ENCODE measurements around the gene IGF1.

The IGF1 gene

DNA sequence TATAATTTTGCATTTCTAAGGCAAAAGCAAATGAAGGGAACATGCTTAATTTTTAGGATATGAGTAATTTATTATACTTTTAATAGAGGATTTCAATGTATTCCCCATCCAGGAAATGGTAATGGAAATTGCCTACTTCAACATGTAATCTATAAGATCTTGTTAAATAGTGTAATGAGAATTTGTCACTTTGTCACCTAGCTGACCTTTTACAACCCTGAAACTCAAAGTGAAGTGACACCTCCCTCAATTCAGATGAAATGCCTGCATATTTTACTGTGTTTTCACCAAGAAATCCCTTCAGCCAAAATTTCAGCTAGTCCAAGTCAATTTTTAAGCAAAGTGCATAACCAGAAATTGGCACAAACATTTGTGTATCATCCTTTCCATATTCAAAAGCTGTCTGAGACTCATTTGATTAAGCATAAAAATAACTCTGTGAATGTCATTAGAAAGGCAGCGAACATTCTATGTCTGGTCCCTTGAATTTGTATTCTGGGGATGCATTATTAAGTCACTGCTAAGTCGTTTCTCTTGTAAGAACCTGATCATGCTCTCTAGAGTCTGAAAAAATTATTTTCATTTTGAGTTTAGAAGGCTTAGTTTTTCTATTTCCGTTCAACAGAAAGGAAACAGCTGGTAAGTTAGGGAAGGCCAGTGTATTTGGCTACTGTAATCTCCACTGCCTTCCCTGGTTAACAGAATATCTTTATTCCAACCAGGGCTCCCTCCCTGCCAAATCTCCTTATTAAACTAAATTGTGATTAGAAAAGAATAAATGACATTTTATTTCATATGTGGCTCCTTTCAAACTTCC, 100.8 kb downstream of the IGF1 start:
- no peak overlapping the region for H2AK5ac ChIP-seq (ENCODE audit: low read length, severe bottlenecking)
- no peak overlapping the region for H3K27ac ChIP-seq (ENCODE audit: low read length, poor library complexity, severe bottlenecking)
- no peak overlapping the region for H3K4me2 ChIP-seq (ENCODE audit: low read length, poor library complexity, severe bottlenecking)
- no peaks in the 10 kb centered on the region for H3K36me3 ChIP-seq (ENCODE audit: control insufficient read depth in 1 of 2, insufficient read depth in 2 of 2, low read depth in 1 of 2, low read length in 2 of 2)
- no peak for DNase-seq
- H3K14ac ChIP-seq (ENCODE audit: low read length in 2 of 2) = no peak overlapping the region
- H3K4me1 ChIP-seq (ENCODE audit: control insufficient read depth, insufficient read depth, low read depth, low read length) = no peaks in the 10 kb centered on the region
- H3K79me1 ChIP-seq (replicated peaks; ENCODE audit: low read length, poor library complexity, severe bottlenecking) = no peaks in the 10 kb centered on the region
- no peak overlapping the region for H4K8ac ChIP-seq (ENCODE audit: low read length)
- H3K9me3 ChIP-seq (ENCODE audit: control insufficient read depth, low read length) = peaks cover 9% of the 10 kb centered on the region
- H3K9ac ChIP-seq (ENCODE audit: low read length) = no peak overlapping the region
- H2BK15ac ChIP-seq (ENCODE audit: low read depth, poor library complexity, severe bottlenecking) = no peak overlapping the region
- H3K4ac ChIP-seq (ENCODE audit: low read depth in 1 of 2, low read length in 2 of 2) = no peak overlapping the region
- no peaks in the 10 kb centered on the region for H3K27me3 ChIP-seq (ENCODE audit: control insufficient read depth in 1 of 2, insufficient read depth in 1 of 2, low read length in 2 of 2)
- H3K23ac ChIP-seq (ENCODE audit: low read length in 2 of 2) = no peak overlapping the region
- no peak overlapping the region for H3K18ac ChIP-seq (ENCODE audit: low read depth in 1 of 2, low read length in 2 of 2)
- H3K4me3 ChIP-seq (ENCODE audit: insufficient read depth in 1 of 2, low read depth in 1 of 2, low read length in 2 of 2) = no peak overlapping the region
- no peak overlapping the region for H2BK120ac ChIP-seq (ENCODE audit: low read depth, low read length)
- H2BK5ac ChIP-seq (ENCODE audit: low read depth, low read length, poor library complexity, severe bottlenecking) = no peak overlapping the region
- H2AFZ ChIP-seq (ENCODE audit: low read depth, low read length) = no peak overlapping the region
- WGBS = 47% methylated on average over 3 of the region's 3 CpGs
- H4K91ac ChIP-seq (ENCODE audit: low read length) = no peak overlapping the region
- H2BK12ac ChIP-seq (ENCODE audit: low read length in 2 of 2) = no peak overlapping the region

- H3K9me3 ChIP-seq (ENCODE audit: control insufficient read depth, low read length) = no peaks in the 10 kb centered on the region
- H3K4me3 ChIP-seq (ENCODE audit: insufficient read depth in 1 of 2, low read depth in 1 of 2, low read length in 2 of 2) = no peak overlapping the region
- H2BK12ac ChIP-seq (ENCODE audit: low read length in 2 of 2) = no peak overlapping the region
Measured at GRCh38 chr12:102376781-102377180, 103.6 kb downstream of the IGF1 start.

DNA sequence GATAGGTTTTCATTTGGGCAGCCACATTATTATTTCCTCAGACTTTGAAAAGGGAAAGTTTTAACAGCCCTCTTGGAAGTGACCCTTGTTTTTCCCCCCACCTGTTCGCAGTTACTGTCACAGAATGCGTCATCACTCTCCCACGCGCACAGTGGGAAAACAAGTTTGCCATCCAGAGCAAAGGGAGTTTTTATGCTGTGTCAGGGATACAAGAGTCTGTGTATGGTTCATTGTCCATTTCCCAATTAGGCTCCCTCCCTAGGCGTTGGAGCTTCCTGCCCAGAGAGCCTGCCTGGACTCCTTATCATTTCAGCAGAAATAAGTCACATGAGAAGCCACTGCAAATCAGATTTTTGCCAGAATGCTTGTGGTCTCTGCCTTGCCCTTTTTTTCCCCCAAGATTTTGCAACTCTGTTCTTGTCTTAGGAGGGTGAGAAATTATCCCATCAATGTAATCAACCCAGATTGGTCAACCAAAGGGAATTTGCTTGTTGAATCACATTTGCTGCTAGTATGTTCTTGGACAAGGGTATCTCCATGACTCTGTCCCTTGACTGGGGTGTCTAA, 104.1 kb downstream of the IGF1 start:
- Histone ChIP-seq H3K14ac (ENCODE audit: low read length in 2 of 2) (no peak overlapping the region), H2AFZ (ENCODE audit: low read depth, low read length) (no peak overlapping the region), H3K18ac (ENCODE audit: low read depth in 1 of 2, low read length in 2 of 2) (no peak overlapping the region), H3K23ac (ENCODE audit: low read length in 2 of 2) (no peak overlapping the region), H2AK5ac (ENCODE audit: low read length, severe bottlenecking) (no peak overlapping the region), H3K4me1 (ENCODE audit: control insufficient read depth, insufficient read depth, low read depth, low read length) (no peaks in the 10 kb centered on the region), H2BK12ac (ENCODE audit: low read length in 2 of 2) (no peak overlapping the region), H3K4me3 (ENCODE audit: insufficient read depth in 1 of 2, low read depth in 1 of 2, low read length in 2 of 2) (no peak overlapping the region), H3K27ac (ENCODE audit: low read length, poor library complexity, severe bottlenecking) (no peak overlapping the region), H3K4me2 (ENCODE audit: low read length, poor library complexity, severe bottlenecking) (no peak overlapping the region), H3K27me3 (ENCODE audit: control insufficient read depth in 1 of 2, insufficient read depth in 1 of 2, low read length in 2 of 2) (no peaks in the 10 kb centered on the region), H2BK120ac (ENCODE audit: low read depth, low read length) (no peak overlapping the region), H2BK5ac (ENCODE audit: low read depth, low read length, poor library complexity, severe bottlenecking) (no peak overlapping the region), H3K36me3 (ENCODE audit: control insufficient read depth in 1 of 2, insufficient read depth in 2 of 2, low read depth in 1 of 2, low read length in 2 of 2) (no peaks in the 10 kb centered on the region), H3K4ac (ENCODE audit: low read depth in 1 of 2, low read length in 2 of 2) (no peak overlapping the region), H3K79me1 (replicated peaks; ENCODE audit: low read length, poor library complexity, severe bottlenecking) (no peaks in the 10 kb centered on the region), H3K9ac (ENCODE audit: low read length) (no peak overlapping the region), H4K8ac (ENCODE audit: low read length) (no peak overlapping the region), H4K91ac (ENCODE audit: low read length) (no peak overlapping the region), H2BK15ac (ENCODE audit: low read depth, poor library complexity, severe bottlenecking) (no peak overlapping the region), H3K9me3 (ENCODE audit: control insufficient read depth, low read length) (no peaks in the 10 kb centered on the region)
- WGBS = 88% methylated on average over 5 of the region's 5 CpGs
- DNase-seq = no peak

More at GRCh38 chr12:102376781-102377180, 103.6 kb downstream of the IGF1 start:
- Histone ChIP-seq H3K4me2 (ENCODE audit: low read length, poor library complexity, severe bottlenecking) (no peak overlapping the region), H3K14ac (ENCODE audit: low read length in 2 of 2) (no peak overlapping the region), H3K27me3 (ENCODE audit: control insufficient read depth in 1 of 2, insufficient read depth in 1 of 2, low read length in 2 of 2) (no peaks in the 10 kb centered on the region), H3K9ac (ENCODE audit: low read length) (no peak overlapping the region), H2BK5ac (ENCODE audit: low read depth, low read length, poor library complexity, severe bottlenecking) (no peak overlapping the region), H2BK120ac (ENCODE audit: low read depth, low read length) (no peak overlapping the region), H4K8ac (ENCODE audit: low read length) (no peak overlapping the region), H2AK5ac (ENCODE audit: low read length, severe bottlenecking) (no peak overlapping the region), H2BK15ac (ENCODE audit: low read depth, poor library complexity, severe bottlenecking) (no peak overlapping the region), H3K79me1 (replicated peaks; ENCODE audit: low read length, poor library complexity, severe bottlenecking) (no peaks in the 10 kb centered on the region), H3K4ac (ENCODE audit: low read depth in 1 of 2, low read length in 2 of 2) (no peak overlapping the region), H2AFZ (ENCODE audit: low read depth, low read length) (no peak overlapping the region), H3K27ac (ENCODE audit: low read length, poor library complexity, severe bottlenecking) (no peak overlapping the region), H4K91ac (ENCODE audit: low read length) (no peak overlapping the region), H3K4me1 (ENCODE audit: control insufficient read depth, insufficient read depth, low read depth, low read length) (no peaks in the 10 kb centered on the region), H3K18ac (ENCODE audit: low read depth in 1 of 2, low read length in 2 of 2) (no peak overlapping the region), H3K23ac (ENCODE audit: low read length in 2 of 2) (no peak overlapping the region), H3K36me3 (ENCODE audit: control insufficient read depth in 1 of 2, insufficient read depth in 2 of 2, low read depth in 1 of 2, low read length in 2 of 2) (no peaks in the 10 kb centered on the region)
- no peak for DNase-seq

- no peak overlapping the region for H3K4me2 ChIP-seq (ENCODE audit: low read length, poor library complexity, severe bottlenecking)
- no peak overlapping the region for H3K27ac ChIP-seq (ENCODE audit: low read length, poor library complexity, severe bottlenecking)
- H2AFZ ChIP-seq (ENCODE audit: low read depth, low read length) = no peak overlapping the region
- H2BK12ac ChIP-seq (ENCODE audit: low read length in 2 of 2) = no peak overlapping the region
- no peak overlapping the region for H2BK15ac ChIP-seq (ENCODE audit: low read depth, poor library complexity, severe bottlenecking)
- no peaks in the 10 kb centered on the region for H3K27me3 ChIP-seq (ENCODE audit: control insufficient read depth in 1 of 2, insufficient read depth in 1 of 2, low read length in 2 of 2)
- no peak overlapping the region for H3K14ac ChIP-seq (ENCODE audit: low read length in 2 of 2)
- no peak overlapping the region for H3K4me3 ChIP-seq (ENCODE audit: insufficient read depth in 1 of 2, low read depth in 1 of 2, low read length in 2 of 2)
- no peak overlapping the region for H3K23ac ChIP-seq (ENCODE audit: low read length in 2 of 2)
- no peaks in the 10 kb centered on the region for H3K4me1 ChIP-seq (ENCODE audit: control insufficient read depth, insufficient read depth, low read depth, low read length)
- no peak overlapping the region for H3K18ac ChIP-seq (ENCODE audit: low read depth in 1 of 2, low read length in 2 of 2)
- H2BK5ac ChIP-seq (ENCODE audit: low read depth, low read length, poor library complexity, severe bottlenecking) = no peak overlapping the region
- H2AK5ac ChIP-seq (ENCODE audit: low read length, severe bottlenecking) = no peak overlapping the region
- H3K36me3 ChIP-seq (ENCODE audit: control insufficient read depth in 1 of 2, insufficient read depth in 2 of 2, low read depth in 1 of 2, low read length in 2 of 2) = no peaks in the 10 kb centered on the region
- no peak overlapping the region for H4K8ac ChIP-seq (ENCODE audit: low read length)
- H3K79me1 ChIP-seq (replicated peaks; ENCODE audit: low read length, poor library complexity, severe bottlenecking) = no peaks in the 10 kb centered on the region
- H3K9me3 ChIP-seq (ENCODE audit: control insufficient read depth, low read length) = no peaks in the 10 kb centered on the region
- no peak overlapping the region for H3K9ac ChIP-seq (ENCODE audit: low read length)
- H3K4ac ChIP-seq (ENCODE audit: low read depth in 1 of 2, low read length in 2 of 2) = no peak overlapping the region
- DNase-seq = no peak
- WGBS = 56% methylated on average over 1 of the region's 1 CpG
- no peak overlapping the region for H2BK120ac ChIP-seq (ENCODE audit: low read depth, low read length)
- no peak overlapping the region for H4K91ac ChIP-seq (ENCODE audit: low read length)
Measured at GRCh38 chr12:102374190-102374589, 106.2 kb downstream of the IGF1 start.

Data from mesenchymal stem cell (in vitro differentiated cells and primary cell).